ENCODE measurements around the gene SYCP2. TPM values are rescaled to one million over a fixed set of nuclear protein-coding genes. Genes with fewer than 3 reads are reported as not detected.

The SYCP2 gene
- under 1 TPM; 0.33 to 0.34 TPM for total RNA-seq

DNA sequence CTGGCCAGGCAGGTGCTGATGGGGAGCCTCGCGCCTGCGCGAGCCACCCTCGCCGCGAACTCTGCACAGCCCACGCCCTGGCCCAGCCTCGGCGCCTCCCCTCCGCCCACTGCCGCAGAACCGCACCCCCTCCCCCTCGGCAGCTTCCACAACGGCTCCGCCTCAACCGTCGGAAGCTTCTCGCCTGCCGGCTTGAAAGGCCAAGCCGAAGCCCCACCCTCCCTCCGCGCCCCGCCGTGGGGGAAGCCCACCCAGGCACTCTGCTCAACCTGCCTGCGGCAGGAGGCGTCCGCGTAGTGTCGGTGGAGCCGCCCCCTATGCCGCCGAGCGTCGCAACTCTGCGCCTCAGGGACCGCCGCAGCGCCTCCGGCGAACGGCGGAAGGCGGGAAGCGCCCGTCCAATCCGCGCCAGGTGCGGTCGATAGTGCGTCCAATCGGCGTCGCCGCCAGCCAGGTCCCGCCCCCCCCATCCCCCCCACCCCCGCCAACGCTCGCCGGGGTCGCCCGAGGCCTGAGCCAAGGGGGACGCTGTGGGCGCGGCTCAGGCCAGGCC, at the start of gene SYCP2:
TSS of gene SYCP2 (minus strand) at position 342 of the 553 bp plus-strand sequence. CDS start 11,224 bp downstream, outside the sequence.

DNA sequence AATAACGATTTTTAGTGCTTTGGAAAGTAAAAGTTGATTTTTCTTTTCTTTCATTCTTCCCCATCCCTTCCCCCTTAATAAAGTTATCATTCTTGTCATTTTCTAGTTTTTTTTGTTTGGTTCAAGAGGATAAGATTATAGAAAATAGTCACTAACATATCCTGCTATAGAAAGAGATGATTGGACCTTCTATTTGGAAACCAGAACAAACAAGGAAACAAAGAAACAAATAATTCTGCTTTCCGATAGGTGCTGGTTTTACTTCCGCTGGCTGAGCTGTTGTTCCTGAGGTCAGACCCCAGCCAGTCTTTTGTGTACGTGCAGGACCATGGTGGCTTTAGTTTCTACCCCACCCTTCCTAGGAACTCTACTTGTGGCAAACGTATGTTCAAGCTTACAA, 24.7 kb upstream of the SYCP2 start, which contains the start of gene CDH26:
TSS of gene CDH26 (plus strand) at position 301 of the 400 bp plus-strand sequence. CDS start 304 bp downstream, outside the sequence.

GRCh38 chr20:59940129-59940955, 6.9 kb upstream of the SYCP2 start, which contains the start of the genes FAM217B and PPP1R3D:
Gene FAM217B, plus strand, starts transcription at chr20:59940389. Its CDS starts 3,555 bp downstream, at chr20:59943944.
Gene PPP1R3D, minus strand, starts transcription at chr20:59940305. Its CDS starts 374 bp downstream, at chr20:59939931.

Small RNA genes within 50 kb of the gene (small RNA-seq; reads per million reads assigned to genes)
- 0.04 to 0.06 reads per million in 2 donors for gene RNU7-141P

Other genes with a start within 250 kb of the SYCP2 start
- 10 to 100 TPM; 11.4 to 15.3 TPM for gene PPP1R3D, start 6.7 kb upstream of the SYCP2 start, total RNA-seq
- 1 to 10 TPM; 8.6 to 10.0 TPM for gene FAM217B, start 6.8 kb upstream of the SYCP2 start, total RNA-seq
- gene CDH26, start 24.8 kb upstream of the SYCP2 start, total RNA-seq = under 1 TPM in 1 of 2 donors, not detected in 1; 0.69 TPM